Activated T-helper 17 cell treated with anti-CD3 and anti-CD28 coated beads, Interleukin-2, amount 50 U/mL, for 72 hours (primary cell): ENCODE data around the gene SYT15. TPM values are rescaled to one million over a fixed set of nuclear protein-coding genes. Genes with fewer than 3 reads are reported as not detected.
"Not testable (repeated sequence)": the region's sequence is repeated elsewhere in the genome, so short reads cannot be mapped to it uniquely, and the experiment has no call there.

Experiments
- ATAC-seq: fragments of 150-1000 bp; cut with Tn5 transposase; replicated peaks from 2 replicates; pipeline ENCODE4 v1.10.0; 2021; ENCODE audit warnings: mild to moderate bottlenecking, moderate library complexity
- H3K27ac Mint-ChIP-seq: one replicate; pipeline ENCODE4 v1.8.0; 2022; ENCODE audit warnings: mixed read lengths
- H3K27me3 Mint-ChIP-seq: one replicate; pipeline ENCODE4 v1.8.0; 2022; ENCODE audit warnings: mixed read lengths
- H3K36me3 Mint-ChIP-seq: one replicate; pipeline ENCODE4 v1.8.0; 2022; ENCODE audit warnings: low read depth, mild to moderate bottlenecking, mixed read lengths
- H3K4me1 Mint-ChIP-seq: one replicate; pipeline ENCODE4 v1.8.0; 2022; ENCODE audit warnings: mixed read lengths
- H3K4me3 Mint-ChIP-seq: one replicate; pipeline ENCODE4 v1.8.0; 2022; ENCODE audit warnings: mild to moderate bottlenecking, mixed read lengths
- H3K9me3 Mint-ChIP-seq: one replicate; pipeline ENCODE4 v1.8.0; 2022; ENCODE audit warnings: mixed read lengths
- total RNA-seq, 2 donors: library from RNA; stranded (reverse); gene quantifications; one replicate each; pipeline ENCODE4 v1.2.3, GENCODE V29; 2022

The SYT15 gene
- total RNA-seq, 2 donors from 2014 or later, result 0.37 to 0.56 TPM

DNA sequence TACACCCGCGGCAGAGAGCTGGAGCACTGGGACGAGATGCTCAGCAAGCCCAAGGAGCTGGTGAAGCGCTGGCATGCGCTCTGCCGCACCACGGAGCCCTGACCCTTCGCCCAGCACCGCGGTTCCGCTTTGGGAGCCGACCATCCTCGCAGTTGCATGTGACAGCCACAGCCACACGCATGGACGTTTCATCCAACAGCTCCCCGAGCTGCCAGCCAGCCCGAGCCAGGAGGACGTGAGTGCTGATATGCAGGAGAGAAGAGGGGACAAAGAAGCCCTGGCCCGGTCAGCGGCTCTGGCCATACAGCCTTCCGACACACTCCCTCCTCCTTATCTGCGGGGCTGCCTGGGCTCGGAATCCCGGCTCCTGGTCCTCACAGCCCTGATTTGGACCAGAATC, 8.6 kb downstream of the SYT15 start:
- H3K27me3 Mint-ChIP-seq, ATAC-seq, H3K4me3 Mint-ChIP-seq, H3K4me1 Mint-ChIP-seq, H3K9me3 Mint-ChIP-seq, H3K27ac Mint-ChIP-seq, H3K36me3 Mint-ChIP-seq: not testable (repeated sequence)

DNA sequence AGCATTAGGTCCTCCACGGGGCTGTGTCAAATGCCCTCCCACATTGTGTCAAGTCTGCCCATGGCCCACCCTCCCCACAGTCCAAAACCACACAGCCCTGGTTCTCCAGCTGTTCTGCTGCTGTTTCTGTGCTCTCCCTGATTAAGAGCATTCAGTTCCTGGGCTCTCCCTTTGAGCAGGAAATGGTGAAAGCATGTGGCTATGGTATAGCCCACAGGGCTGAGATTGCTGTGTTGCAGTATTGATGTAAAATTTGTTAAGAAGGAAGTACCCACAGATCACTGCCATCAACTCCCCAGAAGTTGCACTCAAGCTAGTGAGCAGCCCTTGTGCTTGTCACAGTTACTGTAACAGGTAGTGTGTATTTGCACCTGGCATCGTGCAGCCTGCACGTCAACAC, 9.3 kb downstream of the SYT15 start:
- H3K27ac Mint-ChIP-seq, H3K9me3 Mint-ChIP-seq, H3K4me1 Mint-ChIP-seq, H3K4me3 Mint-ChIP-seq, H3K36me3 Mint-ChIP-seq, H3K27me3 Mint-ChIP-seq: not testable (repeated sequence)
- ATAC-seq, result peak; percentile 71

- not testable (repeated sequence) for H3K9me3 Mint-ChIP-seq, ATAC-seq, H3K27ac Mint-ChIP-seq, H3K4me3 Mint-ChIP-seq, H3K4me1 Mint-ChIP-seq, H3K36me3 Mint-ChIP-seq, H3K27me3 Mint-ChIP-seq
These were observed 10.7 kb downstream of the SYT15 start for GRCh38 chr10:46589589-46589988.

- not testable (repeated sequence) for H3K27me3 Mint-ChIP-seq, H3K4me3 Mint-ChIP-seq, H3K4me1 Mint-ChIP-seq, H3K9me3 Mint-ChIP-seq, ATAC-seq, H3K36me3 Mint-ChIP-seq, H3K27ac Mint-ChIP-seq
These were observed 12.1 kb downstream of the SYT15 start for GRCh38 chr10:46591053-46591452.

DNA sequence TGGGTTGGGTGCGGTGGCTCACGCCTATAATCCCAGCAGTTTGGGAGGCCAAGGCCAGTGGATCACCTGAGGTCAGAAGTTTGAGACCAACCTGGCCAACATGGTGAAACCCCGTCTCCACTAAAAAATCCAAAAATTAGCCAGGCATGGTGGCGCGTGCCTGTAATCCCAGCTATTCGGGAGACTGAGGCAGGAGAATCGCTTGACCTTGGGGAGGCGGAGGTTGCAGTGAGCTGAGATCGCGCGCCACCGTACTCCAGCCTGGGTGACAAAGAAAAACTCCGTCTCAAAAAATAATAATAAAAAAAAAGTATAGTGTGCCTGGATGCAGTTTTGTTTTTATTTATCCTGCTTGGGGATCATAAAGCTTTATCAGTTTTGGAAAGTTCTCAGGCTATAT, 14.4 kb downstream of the SYT15 start:
- not testable (repeated sequence) for H3K27ac Mint-ChIP-seq, H3K27me3 Mint-ChIP-seq, ATAC-seq, H3K9me3 Mint-ChIP-seq, H3K4me1 Mint-ChIP-seq, H3K4me3 Mint-ChIP-seq, H3K36me3 Mint-ChIP-seq

DNA sequence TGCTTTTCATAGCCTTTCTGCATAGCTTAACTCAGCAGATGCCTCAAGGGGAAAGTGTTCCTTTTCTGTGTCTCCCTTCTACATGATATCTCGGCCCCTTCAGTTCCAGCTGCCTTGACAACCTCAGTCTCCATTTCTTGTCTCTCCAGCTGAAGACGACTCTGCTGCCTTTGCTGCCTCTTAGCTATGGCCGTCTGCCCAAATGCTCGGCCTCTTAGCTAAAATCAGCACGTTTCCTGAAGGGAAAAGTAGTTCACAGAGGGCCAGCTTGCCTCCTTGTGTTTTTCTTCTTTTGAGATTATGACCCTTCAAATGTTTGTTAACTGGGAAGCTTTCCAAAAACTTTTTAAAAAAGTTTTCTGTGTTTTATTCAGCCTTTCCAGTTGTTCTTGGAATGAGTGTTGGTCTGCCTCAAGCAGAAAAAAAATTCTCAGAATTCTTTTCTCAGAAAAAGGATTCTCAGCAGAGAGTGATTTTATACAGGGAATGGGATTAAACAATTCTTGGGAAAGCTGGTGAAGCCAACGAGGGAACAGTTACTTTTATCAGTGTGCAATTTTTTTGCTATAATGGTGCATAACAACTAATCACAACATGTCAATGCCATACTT, 15.6 kb downstream of the SYT15 start:
- not testable (repeated sequence) for H3K4me1 Mint-ChIP-seq, H3K4me3 Mint-ChIP-seq, H3K9me3 Mint-ChIP-seq, H3K36me3 Mint-ChIP-seq, ATAC-seq, H3K27me3 Mint-ChIP-seq, H3K27ac Mint-ChIP-seq

GRCh38 chr10:46596570-46596969, 17.6 kb downstream of the SYT15 start:
- not testable (repeated sequence) for H3K27me3 Mint-ChIP-seq, H3K36me3 Mint-ChIP-seq, H3K27ac Mint-ChIP-seq, ATAC-seq, H3K4me1 Mint-ChIP-seq, H3K4me3 Mint-ChIP-seq, H3K9me3 Mint-ChIP-seq

DNA sequence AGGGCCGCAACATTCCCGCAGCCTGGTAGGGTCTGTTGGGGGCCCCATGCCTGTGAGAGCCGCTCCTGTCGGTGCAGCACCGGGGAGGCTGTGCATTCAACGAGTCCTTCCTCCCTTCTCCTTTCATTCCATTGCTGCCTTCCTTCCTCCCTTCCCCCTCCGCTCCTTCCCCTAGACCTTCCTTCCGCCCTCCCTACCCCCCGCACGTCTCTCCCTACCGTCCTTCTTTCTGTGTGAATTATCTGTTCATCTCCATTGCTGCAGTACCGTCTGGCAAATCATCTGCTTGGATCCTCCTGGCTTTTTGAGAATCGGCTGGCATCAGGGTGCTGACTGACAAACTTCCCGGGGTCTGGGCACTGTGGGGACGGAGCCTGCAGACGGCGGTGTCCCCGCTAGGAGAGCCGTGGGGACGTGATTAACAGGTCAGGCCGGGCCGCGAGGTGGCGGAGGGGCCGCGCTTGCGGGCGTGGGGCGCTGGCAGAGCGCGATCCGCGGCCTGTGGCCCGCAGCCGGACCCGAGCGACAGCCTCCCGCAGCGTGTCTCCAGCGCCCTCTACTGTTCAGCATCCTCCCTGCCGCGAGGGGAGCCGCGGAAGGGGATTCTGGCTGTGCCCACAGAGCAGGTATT, 18.8 kb downstream of the SYT15 start:
- not testable (repeated sequence) for H3K4me1 Mint-ChIP-seq, H3K27me3 Mint-ChIP-seq, H3K36me3 Mint-ChIP-seq, H3K27ac Mint-ChIP-seq, H3K9me3 Mint-ChIP-seq
- peak overlapping the region; percentile 33 for H3K4me3 Mint-ChIP-seq
- ATAC-seq, result peak; percentile 88

- not testable (repeated sequence) for H3K27me3 Mint-ChIP-seq, H3K36me3 Mint-ChIP-seq, H3K4me3 Mint-ChIP-seq, H3K9me3 Mint-ChIP-seq, H3K4me1 Mint-ChIP-seq, H3K27ac Mint-ChIP-seq
- ATAC-seq, result peak; percentile 79
These were observed 21.6 kb downstream of the SYT15 start for GRCh38 chr10:46600516-46600915.

DNA sequence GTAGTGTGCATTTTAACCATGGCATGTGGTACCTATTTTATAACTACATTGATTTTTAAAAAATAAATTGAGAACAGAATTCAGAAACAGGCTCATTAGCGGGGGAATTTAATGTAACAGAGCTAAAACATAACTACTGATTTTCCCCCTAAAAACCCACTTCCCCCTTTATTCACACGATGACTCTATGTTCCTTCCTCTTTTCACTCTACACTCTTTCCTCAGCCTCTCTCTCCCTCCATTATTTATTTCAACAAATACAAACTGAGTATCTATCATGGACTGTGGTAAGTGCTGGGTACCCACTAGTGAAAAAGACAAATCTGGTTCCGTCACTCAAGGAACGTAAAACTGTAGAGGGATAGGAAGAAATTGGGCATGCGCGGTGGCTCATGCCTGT, 36.6 kb downstream of the SYT15 start:
- not testable (repeated sequence) for H3K36me3 Mint-ChIP-seq, H3K9me3 Mint-ChIP-seq, H3K4me3 Mint-ChIP-seq, H3K27ac Mint-ChIP-seq, H3K27me3 Mint-ChIP-seq, ATAC-seq, H3K4me1 Mint-ChIP-seq

DNA sequence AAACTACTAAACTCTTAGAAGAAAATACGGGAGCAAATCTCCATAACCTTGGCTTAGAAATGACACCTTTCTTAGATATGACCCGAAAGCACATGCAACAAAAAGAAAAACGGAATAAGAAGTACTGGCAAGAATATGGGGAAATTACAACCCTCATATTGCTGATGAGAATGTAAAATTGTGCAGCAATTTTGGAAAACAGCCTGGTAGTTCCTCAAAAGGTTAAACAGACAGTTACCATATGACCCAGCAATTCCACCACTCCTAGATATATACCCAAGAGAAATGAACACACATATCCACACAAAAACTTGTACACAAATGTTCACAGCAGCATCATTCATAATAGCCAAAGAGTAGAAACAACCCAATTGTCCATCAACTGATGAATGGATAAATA, 37.3 kb downstream of the SYT15 start:
- not testable (repeated sequence) for ATAC-seq, H3K27ac Mint-ChIP-seq, H3K4me3 Mint-ChIP-seq, H3K4me1 Mint-ChIP-seq, H3K27me3 Mint-ChIP-seq, H3K9me3 Mint-ChIP-seq, H3K36me3 Mint-ChIP-seq

GRCh38 chr10:46617134-46617533, 38.2 kb downstream of the SYT15 start:
- H3K9me3 Mint-ChIP-seq, H3K4me1 Mint-ChIP-seq, H3K27ac Mint-ChIP-seq, H3K36me3 Mint-ChIP-seq, ATAC-seq, H3K4me3 Mint-ChIP-seq, H3K27me3 Mint-ChIP-seq: not testable (repeated sequence)

GRCh38 chr10:46617913-46618312, 39.0 kb downstream of the SYT15 start:
- not testable (repeated sequence) for ATAC-seq, H3K27me3 Mint-ChIP-seq, H3K9me3 Mint-ChIP-seq, H3K4me3 Mint-ChIP-seq, H3K4me1 Mint-ChIP-seq, H3K27ac Mint-ChIP-seq, H3K36me3 Mint-ChIP-seq

DNA sequence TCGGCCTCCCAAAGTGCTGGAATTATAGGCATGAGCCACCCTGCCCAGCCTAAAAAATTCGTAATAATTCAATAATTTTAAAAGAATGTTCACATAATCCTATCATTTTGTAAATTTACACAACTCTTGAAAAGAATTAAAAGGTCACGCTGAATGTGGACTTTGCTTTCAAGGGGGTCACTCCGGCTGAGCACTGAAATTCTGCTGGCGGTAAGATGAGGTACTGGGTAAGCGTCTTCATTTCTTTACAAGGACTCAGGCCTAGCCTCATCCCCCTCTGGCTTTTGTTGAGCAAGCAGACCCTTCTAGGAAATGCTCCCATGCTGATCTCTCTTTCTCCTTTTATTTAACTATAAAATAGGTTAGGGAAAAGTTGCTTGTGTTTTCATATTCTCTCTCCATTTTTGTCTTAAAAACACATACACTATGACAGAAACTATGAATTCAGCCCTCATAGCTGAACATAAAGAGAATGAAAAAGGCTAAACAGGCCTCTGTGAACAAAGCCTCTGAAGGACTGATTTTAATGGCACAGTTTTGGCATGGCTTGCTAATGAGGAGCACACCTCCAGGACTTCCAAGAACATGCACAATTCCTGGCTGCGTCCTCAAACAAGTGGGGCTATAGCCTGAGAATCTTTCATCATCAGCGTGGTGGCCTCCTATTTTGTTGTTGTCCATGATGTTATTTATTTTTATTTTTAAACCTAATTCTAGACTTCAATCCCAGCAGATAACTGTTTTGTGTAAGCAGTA, 45.1 kb downstream of the SYT15 start:
- not testable (repeated sequence) for H3K36me3 Mint-ChIP-seq, H3K4me3 Mint-ChIP-seq, H3K27ac Mint-ChIP-seq, ATAC-seq, H3K4me1 Mint-ChIP-seq, H3K9me3 Mint-ChIP-seq, H3K27me3 Mint-ChIP-seq

DNA sequence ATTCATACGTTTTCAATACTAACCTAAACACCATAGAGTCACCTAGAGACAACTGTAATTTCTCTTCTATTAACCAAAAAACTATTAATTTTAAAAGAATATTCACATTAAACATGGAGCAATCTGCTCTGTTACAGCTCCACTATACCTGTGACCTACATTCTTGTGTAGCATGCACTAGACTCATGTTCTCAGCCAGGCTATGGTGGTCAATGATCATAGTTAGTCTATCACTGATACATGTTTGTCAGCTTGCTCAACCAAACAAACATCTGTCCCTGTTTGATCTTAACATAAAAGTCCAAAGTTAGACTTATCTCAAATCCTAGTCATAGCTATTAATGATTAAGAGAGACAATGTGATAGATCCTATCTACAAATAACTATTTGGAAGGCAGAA, 50.9 kb downstream of the SYT15 start:
- H3K9me3 Mint-ChIP-seq, H3K4me1 Mint-ChIP-seq, H3K4me3 Mint-ChIP-seq: not testable (repeated sequence)

More for the DNA sequence above, 50.9 kb downstream of the SYT15 start:
- H3K27me3 Mint-ChIP-seq, ATAC-seq, H3K27ac Mint-ChIP-seq, H3K36me3 Mint-ChIP-seq: not testable (repeated sequence)
